Activated CD4-positive, alpha-beta T cell treated with anti-CD3 and anti-CD28 coated beads for 1 hour (primary cell): Measurements from ENCODE around the gene SLC25A39.
"Not testable (repeated sequence)": the region's sequence is repeated elsewhere in the genome, so short reads cannot be mapped to it uniquely, and the experiment has no call there.

ENCODE experiments used
- DNase-seq: peaks from one replicate; pipeline ENCODE4 v3.0.0-alpha.2; 2020

Gene SLC25A39

GRCh38 chr17:44353672-44354331 lies 29.2 kb upstream of the SLC25A39 start:
- no peak for DNase-seq

- DNase-seq = no peak
These were observed 28.4 kb upstream of the SLC25A39 start for GRCh38 chr17:44352828-44353671.

GRCh38 chr17:44351961-44352827 lies 27.6 kb upstream of the SLC25A39 start:
- no peak for DNase-seq

- no peak for DNase-seq
These were observed 26.8 kb upstream of the SLC25A39 start for GRCh38 chr17:44351464-44351863.

GRCh38 chr17:44350733-44351226 lies 26.2 kb upstream of the SLC25A39 start:
- peak; percentile 57 for DNase-seq

- DNase-seq = no peak
These were observed 25.0 kb upstream of the SLC25A39 start for GRCh38 chr17:44349553-44350070.

- no peak for DNase-seq
These were observed 24.4 kb upstream of the SLC25A39 start for GRCh38 chr17:44348988-44349364.

GRCh38 chr17:44348234-44348987 lies 23.8 kb upstream of the SLC25A39 start:
- no peak for DNase-seq

- DNase-seq = not testable (repeated sequence)
These were observed 22.8 kb upstream of the SLC25A39 start for GRCh38 chr17:44347206-44348055.

- DNase-seq = no peak
These were observed 21.6 kb upstream of the SLC25A39 start for GRCh38 chr17:44346064-44346844.

GRCh38 chr17:44345454-44346026 lies 20.9 kb upstream of the SLC25A39 start:
- DNase-seq = no peak

GRCh38 chr17:44344939-44345453 lies 20.4 kb upstream of the SLC25A39 start, which contains the start of gene GRN:
Gene GRN, plus strand, starts transcription at chr17:44345302. Its CDS starts 3,863 bp downstream, at chr17:44349165.
- peak; percentile 74 for DNase-seq

GRCh38 chr17:44343510-44344209 lies 19.0 kb upstream of the SLC25A39 start:
- no peak for DNase-seq

GRCh38 chr17:44340553-44340952 lies 15.9 kb upstream of the SLC25A39 start:
- not testable (repeated sequence) for DNase-seq

GRCh38 chr17:44338702-44339101 lies 14.1 kb upstream of the SLC25A39 start:
- no peak for DNase-seq

GRCh38 chr17:44335968-44336367 lies 11.3 kb upstream of the SLC25A39 start:
- DNase-seq = no peak

- no peak for DNase-seq
These were observed 10.9 kb upstream of the SLC25A39 start for GRCh38 chr17:44335564-44335963.

- no peak for DNase-seq
These were observed 10.1 kb upstream of the SLC25A39 start for GRCh38 chr17:44334727-44335126.

- no peak for DNase-seq
These were observed 9.7 kb upstream of the SLC25A39 start for GRCh38 chr17:44334315-44334714.
